GM19467 (cell line): ENCODE measurements around the gene CEP70.
"Not testable (repeated sequence)": the region's sequence is repeated elsewhere in the genome, so short reads cannot be mapped to it uniquely, and the experiment has no call there.

Experiments
- ATAC-seq: cut with Tn5 transposase; IDR thresholded peaks from one replicate; pipeline ENCODE4 v1.9.1; 2021; ENCODE audit warnings: mild to moderate bottlenecking, moderate library complexity; ENCODE audit not compliant: unreplicated experiment

Gene CEP70

GRCh38 chr3:138455801-138456716 is 138.0 kb downstream of the CEP70 start:
- ATAC-seq, result no peak

DNA sequence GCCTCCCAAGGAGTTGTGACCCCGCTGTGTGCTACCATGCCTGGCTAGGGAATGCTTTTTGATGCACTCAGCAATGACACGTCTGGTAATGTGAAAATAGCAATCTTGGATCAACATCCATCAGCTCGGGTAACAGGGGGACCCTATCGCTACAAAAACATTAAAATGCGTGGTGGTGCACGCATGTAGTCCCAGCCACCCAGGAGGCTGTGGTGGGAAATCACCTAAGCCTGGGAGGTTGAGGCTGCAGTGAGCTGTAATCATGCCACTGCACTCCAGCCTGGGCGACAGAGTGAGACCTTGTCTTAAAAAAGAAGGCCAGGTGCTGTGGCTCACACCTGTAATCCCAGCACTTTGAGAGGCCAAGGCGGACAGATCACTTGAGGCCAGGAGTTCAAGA is 140.1 kb downstream of the CEP70 start:
- not testable (repeated sequence) for ATAC-seq

DNA sequence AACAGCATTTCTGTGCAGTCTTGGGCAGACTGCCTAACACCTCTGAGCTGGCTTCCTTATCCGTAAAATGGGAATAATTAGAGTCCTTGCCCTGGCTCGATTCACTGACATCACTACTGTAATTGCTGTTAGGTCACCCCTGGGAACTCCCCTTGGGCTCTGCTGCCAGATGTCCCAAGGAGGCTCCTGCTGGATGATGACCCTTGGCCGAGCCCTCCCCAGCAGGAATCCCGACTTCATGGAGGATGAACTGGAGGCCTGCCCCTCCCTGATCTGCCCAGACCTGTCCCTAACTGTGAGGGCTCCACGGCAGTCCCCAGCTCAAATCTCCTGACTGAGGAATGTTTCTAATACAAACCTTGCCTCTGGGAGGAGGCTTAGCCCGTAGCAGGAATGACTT is 141.6 kb downstream of the CEP70 start:
- ATAC-seq, result no peak

DNA sequence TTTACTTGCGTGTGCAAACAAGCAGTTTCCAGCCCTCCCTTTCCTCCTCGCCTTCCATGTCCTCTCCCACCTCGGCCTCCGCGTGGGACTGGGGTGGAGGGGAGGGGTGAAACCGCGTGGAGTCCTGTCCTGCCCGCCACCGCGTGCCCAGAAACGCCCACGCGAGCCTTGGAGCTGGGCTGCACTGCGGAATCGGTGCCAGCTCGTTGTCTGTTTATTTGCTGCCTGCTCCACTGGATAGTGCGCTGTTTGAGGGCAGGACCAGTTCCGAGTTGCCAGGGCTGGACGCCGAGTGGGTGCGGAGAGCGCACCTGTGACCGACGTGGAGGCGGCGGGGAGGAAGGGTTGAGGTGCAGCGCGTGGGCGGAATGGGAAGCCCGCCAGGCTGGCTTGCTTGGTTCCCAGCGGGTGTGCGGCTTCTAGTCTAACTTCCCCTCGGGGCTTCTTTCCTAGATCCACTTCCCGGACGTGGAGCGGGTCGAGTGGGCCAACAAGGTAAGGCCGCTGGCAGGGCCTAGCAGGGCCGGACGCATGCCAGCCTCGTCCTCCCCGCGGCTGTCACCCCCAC is 142.4 kb downstream of the CEP70 start:
- ATAC-seq, result no peak

DNA sequence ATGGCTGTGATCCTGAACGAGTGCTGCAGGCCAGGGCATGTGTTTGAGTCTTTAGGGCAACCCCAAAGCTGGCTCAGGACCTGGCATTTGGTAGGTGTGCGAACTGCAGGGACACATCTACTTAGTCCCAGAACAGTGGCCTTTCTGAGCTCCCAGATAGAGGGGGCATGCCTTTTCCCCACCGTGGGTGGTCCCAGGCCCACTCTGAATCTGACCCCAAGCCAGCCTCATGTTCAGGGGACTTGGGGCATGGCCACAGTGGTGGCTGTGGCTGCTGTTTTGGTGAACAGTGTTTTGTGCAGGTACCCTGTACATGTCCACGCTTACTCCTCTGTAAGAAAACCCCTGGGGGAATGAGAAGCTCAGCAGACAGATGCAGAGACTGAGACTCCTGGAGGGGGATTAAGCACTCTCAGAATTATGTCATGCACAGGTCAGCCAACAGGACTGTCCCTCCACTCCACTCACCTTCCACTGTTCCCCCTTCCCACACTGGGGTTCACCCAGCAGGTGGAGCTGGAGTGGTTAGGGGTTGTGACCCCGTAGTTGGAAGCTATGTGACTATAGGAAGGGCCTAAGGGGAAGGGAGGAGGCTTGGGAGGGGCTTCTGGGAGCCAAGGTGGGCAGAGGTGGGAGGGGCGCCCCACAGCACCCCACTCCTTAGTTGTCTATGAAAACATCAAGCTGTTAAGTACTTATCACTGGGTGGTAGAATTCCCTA is 143.2 kb downstream of the CEP70 start:
- ATAC-seq, result no peak

- no peak for ATAC-seq
These were observed 143.9 kb downstream of the CEP70 start for GRCh38 chr3:138450181-138450580.

DNA sequence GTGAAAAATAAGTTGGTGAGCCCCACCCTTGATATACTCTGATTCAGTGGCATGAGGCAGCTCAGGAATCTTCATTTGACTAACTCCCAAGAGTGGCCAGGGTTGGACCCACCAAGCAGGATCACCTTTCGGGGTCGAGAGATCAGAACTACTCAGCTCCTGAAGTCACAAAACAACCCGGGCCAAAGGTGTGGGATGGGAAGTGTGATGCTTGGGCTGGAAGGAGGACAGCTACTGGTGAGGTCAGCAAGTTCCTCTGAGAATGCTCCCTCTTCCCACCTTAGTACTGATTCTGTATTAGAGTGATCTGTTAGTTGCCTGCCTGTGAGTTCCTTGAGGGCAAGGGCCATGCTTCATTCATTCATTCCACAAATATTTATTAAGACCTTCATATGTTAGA is 144.6 kb downstream of the CEP70 start:
- ATAC-seq, result no peak

DNA sequence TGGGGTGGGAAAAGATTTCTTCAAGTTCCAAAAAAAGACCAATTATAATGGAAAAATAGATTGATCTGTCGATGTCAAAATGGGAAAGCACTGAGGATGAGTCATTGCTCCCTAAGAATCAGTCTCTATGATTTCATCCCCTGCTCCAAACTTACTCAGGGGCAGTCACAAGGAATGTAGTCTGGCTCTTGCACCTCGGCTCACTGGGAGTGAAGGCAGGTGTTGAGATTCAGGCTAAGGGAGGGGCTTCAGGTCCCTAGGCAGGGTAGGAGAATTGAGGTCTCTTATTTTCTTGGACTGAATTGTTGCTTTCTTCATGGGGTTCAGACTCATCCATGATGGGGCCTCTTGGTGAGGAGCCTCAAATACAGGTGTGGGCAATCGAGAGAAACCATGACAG is 145.4 kb downstream of the CEP70 start:
- ATAC-seq, result no peak

- no peak for ATAC-seq
These were observed 148.4 kb downstream of the CEP70 start for GRCh38 chr3:138445654-138446053.

GRCh38 chr3:138445236-138445635 is 148.8 kb downstream of the CEP70 start:
- no peak for ATAC-seq
